A673 (cell line): ENCODE results near the gene KAZN. TPM values are rescaled to one million over a fixed set of nuclear protein-coding genes. Genes with fewer than 3 reads are reported as not detected.
A peak's percentile ranks its signal among the peaks of the same experiment; 100 is the strongest.

Source experiments
- BruUV-seq: library from RNA; stranded (reverse); fragments of 400-500 nt; replicated peaks from 2 replicates; lab custom pipeline; 2021; lab: Mats Ljungman, UMichigan
- CTCF ChIA-PET: fragments of 300-600 bp; sonication (Branson Sonifier 250); formaldehyde crosslinking; loops from one replicate; lab custom pipeline; 2022; ENCODE audit warnings: antibody characterized with exemption; lab: Charles Lee
- POLR2A ChIA-PET: fragments of 300-600 bp; sonication (Branson Sonifier 250); formaldehyde crosslinking; loops from one replicate; lab custom pipeline; 2022; ENCODE audit warnings: antibody characterized with exemption; ENCODE audit not compliant: low non-redundant PET; lab: Charles Lee
- DNase-seq: peaks from one replicate; pipeline ENCODE4 v3.0.0-alpha.2; 2015; ENCODE audit warnings: low spot score
- H3K27ac ChIP-seq: fragments of 200-600 bp; sonication (generic); 2 replicates; pipeline ENCODE4 v1.5.1; 2016; ENCODE audit warnings: mixed run types, low read depth, mild to moderate bottlenecking, mixed read lengths, antibody characterized with exemption, low read length; ENCODE audit not compliant: poor library complexity, severe bottlenecking
- H3K27me3 ChIP-seq: fragments of 200-600 bp; sonication (generic); replicated peaks from 2 replicates; pipeline ENCODE4 v1.6.1; 2017; ENCODE audit warnings: mixed run types, low read depth, mild to moderate bottlenecking, mixed read lengths, antibody characterized with exemption, low read length; ENCODE audit not compliant: insufficient read depth, poor library complexity
- H3K36me3 ChIP-seq: fragments of 200-600 bp; sonication (generic); 2 replicates; pipeline ENCODE4 v1.6.1; 2016; ENCODE audit warnings: mixed run types, mild to moderate bottlenecking, mixed read lengths, antibody characterized with exemption, low read length; ENCODE audit not compliant: insufficient read depth, poor library complexity, severe bottlenecking
- H3K4me1 ChIP-seq: fragments of 200-600 bp; sonication (generic); 2 replicates; pipeline ENCODE4 v1.6.1; 2017; ENCODE audit warnings: mixed run types, mild to moderate bottlenecking, mixed read lengths, antibody characterized with exemption, low read length; ENCODE audit not compliant: insufficient read depth, poor library complexity, severe bottlenecking
- H3K4me3 ChIP-seq: fragments of 200-600 bp; sonication (generic); 2 replicates; pipeline ENCODE4 v1.5.1; 2016; ENCODE audit warnings: low read depth, mixed run types, mild to moderate bottlenecking, mixed read lengths, low read length; ENCODE audit not compliant: poor library complexity, severe bottlenecking
- H3K9me3 ChIP-seq: fragments of 200-600 bp; sonication (generic); 2 replicates; pipeline ENCODE4 v1.6.1; 2016; ENCODE audit warnings: mixed run types, low read depth, mild to moderate bottlenecking, mixed read lengths, antibody characterized with exemption, low read length; ENCODE audit not compliant: poor library complexity, severe bottlenecking
- EZH2 ChIP-seq: fragments of 200-600 bp; sonication (generic); IDR thresholded peaks from 2 replicates; pipeline ENCODE4 v1.6.1; 2017; ENCODE audit warnings: borderline replicate concordance, low read depth, mild to moderate bottlenecking, mixed read lengths, antibody characterized with exemption, low read length; ENCODE audit not compliant: poor library complexity, severe bottlenecking
- intact Hi-C: fragments of 100-400 bp; cut with micrococcal nuclease; formaldehyde crosslinking; loops from one replicate; pipeline ENCODE4 v1.10.0; 2022; ENCODE audit not compliant: unreplicated experiment
- total RNA-seq: library from RNA; stranded (reverse); gene quantifications from 2 replicates; pipeline ENCODE4 v1.2.3, GENCODE V29; 2021
- TF ChIP-seq, protein P1 (sequence below): fragments of 300-800, 200-600 bp; sonication (generic); conservative IDR thresholded peaks from 2 replicates; pipeline ENCODE4 v1.5.1; 2017; ENCODE audit warnings: low read depth, mild to moderate bottlenecking, antibody characterized with exemption, low read length, moderate library complexity, mixed read lengths

KAZN gene
- total RNA-seq, 1 experiment from 2014 or later, result 8.0 TPM

DNA sequence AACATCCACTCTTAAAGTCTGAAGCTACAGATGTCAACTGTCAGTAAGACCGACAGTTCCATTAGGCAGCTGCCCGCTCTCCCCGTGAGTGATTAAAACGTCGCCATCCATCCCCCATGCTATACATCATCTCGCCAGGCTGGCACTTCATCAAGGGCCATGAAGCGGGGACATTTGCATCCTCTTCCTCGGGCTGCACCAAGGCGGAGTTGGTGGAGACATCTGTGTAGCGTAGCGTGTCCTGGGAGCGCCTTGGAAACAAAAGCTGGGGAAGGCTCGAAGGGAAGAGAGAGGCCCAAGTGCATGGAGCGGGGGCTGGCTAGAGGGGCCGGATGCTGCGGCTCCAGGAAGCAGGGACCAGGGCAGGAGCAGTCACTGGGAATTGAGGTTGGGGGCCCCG lies 250.1 kb downstream of the KAZN start:
- Histone ChIP-seq H3K4me1 (no peaks in the 10 kb centered on the region), H3K27me3 (no peaks in the 10 kb centered on the region), H3K9me3 (no peaks in the 10 kb centered on the region), H3K36me3 (no peaks in the 10 kb centered on the region), H3K27ac (no peak overlapping the region), H3K4me3 (no peak overlapping the region)
- no TSS peak for BruUV-seq
- TF ChIP-seq EZH2, result no peak
- TF ChIP-seq, protein P1, sequence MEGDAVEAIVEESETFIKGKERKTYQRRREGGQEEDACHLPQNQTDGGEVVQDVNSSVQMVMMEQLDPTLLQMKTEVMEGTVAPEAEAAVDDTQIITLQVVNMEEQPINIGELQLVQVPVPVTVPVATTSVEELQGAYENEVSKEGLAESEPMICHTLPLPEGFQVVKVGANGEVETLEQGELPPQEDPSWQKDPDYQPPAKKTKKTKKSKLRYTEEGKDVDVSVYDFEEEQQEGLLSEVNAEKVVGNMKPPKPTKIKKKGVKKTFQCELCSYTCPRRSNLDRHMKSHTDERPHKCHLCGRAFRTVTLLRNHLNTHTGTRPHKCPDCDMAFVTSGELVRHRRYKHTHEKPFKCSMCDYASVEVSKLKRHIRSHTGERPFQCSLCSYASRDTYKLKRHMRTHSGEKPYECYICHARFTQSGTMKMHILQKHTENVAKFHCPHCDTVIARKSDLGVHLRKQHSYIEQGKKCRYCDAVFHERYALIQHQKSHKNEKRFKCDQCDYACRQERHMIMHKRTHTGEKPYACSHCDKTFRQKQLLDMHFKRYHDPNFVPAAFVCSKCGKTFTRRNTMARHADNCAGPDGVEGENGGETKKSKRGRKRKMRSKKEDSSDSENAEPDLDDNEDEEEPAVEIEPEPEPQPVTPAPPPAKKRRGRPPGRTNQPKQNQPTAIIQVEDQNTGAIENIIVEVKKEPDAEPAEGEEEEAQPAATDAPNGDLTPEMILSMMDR, result no peak
- ChIA-PET POLR2A (no interaction called here), CTCF (no interaction called here)
- DNase-seq, result no peak
- intact Hi-C loops, result no loop called here

DNA sequence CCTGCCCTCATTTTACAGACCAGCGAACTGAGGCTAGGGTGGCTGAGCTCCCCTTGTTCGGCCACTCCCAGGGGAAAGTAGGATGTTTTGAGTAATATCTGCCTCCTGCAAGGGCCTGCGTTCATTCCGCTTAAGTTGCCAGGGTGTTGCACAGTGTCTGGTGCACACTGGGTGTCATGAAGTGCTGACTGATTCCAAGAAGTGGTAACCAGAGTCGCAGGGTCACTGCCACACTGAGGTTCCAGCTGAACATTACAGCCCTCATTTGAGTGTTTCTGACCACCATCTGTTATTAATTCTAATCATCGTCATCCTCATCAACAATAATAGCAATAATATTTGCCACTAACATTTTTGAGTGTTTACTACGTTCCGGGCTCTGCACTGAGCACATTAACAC lies 250.6 kb downstream of the KAZN start:
- Histone ChIP-seq H3K4me3 (no peak overlapping the region), H3K4me1 (no peaks in the 10 kb centered on the region), H3K27ac (no peak overlapping the region), H3K36me3 (no peaks in the 10 kb centered on the region), H3K9me3 (no peaks in the 10 kb centered on the region), H3K27me3 (no peaks in the 10 kb centered on the region)
- ChIA-PET POLR2A (no interaction called here), CTCF (no interaction called here)
- TF ChIP-seq, protein P1, result no peak
- no peak for TF ChIP-seq EZH2
- BruUV-seq, result no TSS peak
- no peak for DNase-seq
- intact Hi-C loops, result no loop called here

DNA sequence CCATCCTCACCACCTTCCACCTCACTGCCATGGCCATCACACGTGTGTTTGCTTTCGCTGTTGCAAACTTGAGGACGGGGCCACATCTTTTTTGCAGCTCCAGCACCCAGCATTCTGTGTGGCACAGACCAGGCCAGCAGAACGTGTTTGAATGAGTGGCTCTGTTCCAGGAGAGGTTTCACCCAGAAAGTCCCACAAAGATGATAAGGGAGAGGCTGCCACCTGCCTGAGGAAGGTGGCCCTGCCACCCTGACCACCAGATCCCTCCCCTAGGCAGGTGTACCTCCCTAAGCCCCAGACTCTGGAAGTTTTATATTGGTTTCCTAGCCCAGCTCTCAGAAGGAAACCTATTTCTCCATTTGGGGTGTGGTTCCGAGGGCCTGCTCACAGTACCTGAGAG lies 252.1 kb downstream of the KAZN start:
- no peak overlapping the region for H3K4me3 ChIP-seq
- H3K27me3 ChIP-seq, result no peaks in the 10 kb centered on the region
- H3K9me3 ChIP-seq, result no peaks in the 10 kb centered on the region
- ChIA-PET POLR2A (no interaction called here), CTCF (no interaction called here)
- DNase-seq, result no peak
- H3K4me1 ChIP-seq, result no peaks in the 10 kb centered on the region
- H3K36me3 ChIP-seq, result no peaks in the 10 kb centered on the region
- no TSS peak for BruUV-seq
- H3K27ac ChIP-seq, result no peak overlapping the region
- intact Hi-C loops, result no loop called here
- TF ChIP-seq EZH2, result no peak
- TF ChIP-seq, protein P1, result 0 out of 2 replicates have a peak, but pooled peaks have one; percentile 15
